Upper lobe of left lung (tissue), 4 donors: ENCODE measurements around the gene BAX.

ENCODE experiments used
- POLR2A ChIP-seq, 4 donors: fragments of 450-650 bp; IDR thresholded peaks; one replicate each; pipeline ENCODE4 v1.5.1; 2016 to 2017; ENCODE audit warnings: antibody characterized with exemption in 4 of 4, mild to moderate bottlenecking in 2 of 4
- TF ChIP-seq, protein P1 (sequence below), 6 experiments: fragments of 450-650 bp in 4 of 6; fragments of 200-600 bp in 2 of 6; sonication (generic) in 2 of 6; IDR thresholded peaks; one replicate each; pipeline ENCODE4 v1.5.1; 2016 to 2019; ENCODE audit warnings: antibody characterized with exemption in 6 of 6

DNA sequence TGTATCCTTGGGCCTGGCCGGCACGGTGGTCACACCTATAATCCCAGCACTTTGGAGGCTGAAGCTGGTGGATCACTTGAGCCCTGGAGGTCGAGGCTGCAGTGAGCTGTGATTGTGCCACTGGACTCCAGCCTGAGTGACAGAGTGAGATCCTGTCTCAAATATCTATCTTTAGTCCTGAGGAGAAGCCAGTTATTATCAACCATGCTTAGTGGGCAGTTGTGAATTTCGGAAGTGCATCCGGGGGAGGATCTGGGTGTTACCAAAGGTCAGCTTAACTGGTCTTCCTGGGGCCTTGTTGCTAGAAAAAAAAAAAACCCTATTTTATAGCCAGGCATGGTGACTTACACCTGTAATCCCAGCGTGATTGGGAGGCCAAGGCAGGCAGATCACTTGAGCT lies 11.6 kb upstream of the BAX start:
- TF ChIP-seq POLR2A (IDR thresholded peaks at IDR 0.05) = no peak
- TF ChIP-seq, protein P1, sequence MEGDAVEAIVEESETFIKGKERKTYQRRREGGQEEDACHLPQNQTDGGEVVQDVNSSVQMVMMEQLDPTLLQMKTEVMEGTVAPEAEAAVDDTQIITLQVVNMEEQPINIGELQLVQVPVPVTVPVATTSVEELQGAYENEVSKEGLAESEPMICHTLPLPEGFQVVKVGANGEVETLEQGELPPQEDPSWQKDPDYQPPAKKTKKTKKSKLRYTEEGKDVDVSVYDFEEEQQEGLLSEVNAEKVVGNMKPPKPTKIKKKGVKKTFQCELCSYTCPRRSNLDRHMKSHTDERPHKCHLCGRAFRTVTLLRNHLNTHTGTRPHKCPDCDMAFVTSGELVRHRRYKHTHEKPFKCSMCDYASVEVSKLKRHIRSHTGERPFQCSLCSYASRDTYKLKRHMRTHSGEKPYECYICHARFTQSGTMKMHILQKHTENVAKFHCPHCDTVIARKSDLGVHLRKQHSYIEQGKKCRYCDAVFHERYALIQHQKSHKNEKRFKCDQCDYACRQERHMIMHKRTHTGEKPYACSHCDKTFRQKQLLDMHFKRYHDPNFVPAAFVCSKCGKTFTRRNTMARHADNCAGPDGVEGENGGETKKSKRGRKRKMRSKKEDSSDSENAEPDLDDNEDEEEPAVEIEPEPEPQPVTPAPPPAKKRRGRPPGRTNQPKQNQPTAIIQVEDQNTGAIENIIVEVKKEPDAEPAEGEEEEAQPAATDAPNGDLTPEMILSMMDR (IDR thresholded peaks at IDR 0.05) = no peak
